CD4-positive, alpha-beta memory T cell (primary cell): Measurements from ENCODE around the gene CAPZB. TPM values are rescaled to one million over a fixed set of nuclear protein-coding genes. Genes with fewer than 3 reads are reported as not detected.

Source experiments
- CTCF ChIA-PET: fragments of 350-600 bp; sonication (Branson Sonifier 250); formaldehyde crosslinking; loops from one replicate; lab custom pipeline; 2021; ENCODE audit warnings: inconsistent platforms; ENCODE audit not compliant: partially characterized antibody; lab: Charles Lee
- POLR2A ChIA-PET: fragments of 350-600 bp; sonication (Branson Sonifier 250); formaldehyde crosslinking; loops from one replicate; lab custom pipeline; 2021; ENCODE audit not compliant: partially characterized antibody; lab: Charles Lee
- DNase-seq, 5 donors: peaks; one replicate each; pipeline versions ENCODE4 v3.0.0 to v3.0.0-alpha.2; 2020 to 2022; ENCODE audit warnings: mixed read lengths in 1 of 5
- H3K27ac ChIP-seq: one replicate; pipeline ENCODE4 v1.7.0; 2013; ENCODE audit warnings: low read depth, low read length
- H3K27me3 ChIP-seq: 2 replicates; pipeline ENCODE4 v1.7.0; 2013; ENCODE audit warnings: mild to moderate bottlenecking, low read length, moderate library complexity; ENCODE audit not compliant: insufficient read depth
- H3K36me3 ChIP-seq: 2 replicates; pipeline ENCODE4 v1.7.0; 2013; ENCODE audit warnings: mild to moderate bottlenecking, low read length, moderate library complexity; ENCODE audit not compliant: insufficient read depth
- H3K4me1 ChIP-seq: 2 replicates; pipeline ENCODE4 v1.7.0; 2013; ENCODE audit warnings: mild to moderate bottlenecking, low read length, moderate library complexity; ENCODE audit not compliant: insufficient read depth
- H3K4me3 ChIP-seq, 2 donors: one replicate each; pipeline ENCODE4 v1.7.0; 2013; ENCODE audit warnings: low read length in 2 of 2, mild to moderate bottlenecking in 1 of 2
- H3K9me3 ChIP-seq, 2 donors: one replicate each; pipeline ENCODE4 v1.7.0; 2013; ENCODE audit warnings: low read length in 2 of 2, control low read depth in 1 of 2; ENCODE audit not compliant: control insufficient read depth in 1 of 2
- H3K27ac Mint-ChIP-seq, 7 donors: one replicate each; pipeline ENCODE4 v1.8.0; 2020 to 2021; ENCODE audit warnings: mixed read lengths in 7 of 7, mild to moderate bottlenecking in 6 of 7, inconsistent platforms in 3 of 7, moderate library complexity in 3 of 7
- H3K27me3 Mint-ChIP-seq, 2 donors: one replicate each; pipeline ENCODE4 v1.8.0; 2020 to 2021; ENCODE audit warnings: mixed read lengths in 2 of 2
- H3K36me3 Mint-ChIP-seq, 2 donors: one replicate each; pipeline ENCODE4 v1.8.0; 2020 to 2021; ENCODE audit warnings: mixed read lengths in 2 of 2, inconsistent platforms in 1 of 2, mild to moderate bottlenecking in 1 of 2
- H3K4me1 Mint-ChIP-seq, 4 donors: one replicate each; pipeline ENCODE4 v1.8.0; 2020 to 2021; ENCODE audit warnings: mixed read lengths in 4 of 4, mild to moderate bottlenecking in 1 of 4
- H3K4me3 Mint-ChIP-seq, 8 donors: one replicate each; pipeline ENCODE4 v1.8.0; 2020 to 2021; ENCODE audit warnings: mixed read lengths in 8 of 8, mild to moderate bottlenecking in 7 of 8, moderate library complexity in 6 of 8, inconsistent platforms in 3 of 8
- H3K9me3 Mint-ChIP-seq, 8 donors: one replicate each; pipeline ENCODE4 v1.8.0; 2020 to 2021; ENCODE audit warnings: mixed read lengths in 8 of 8, mild to moderate bottlenecking in 5 of 8, inconsistent platforms in 3 of 8, moderate library complexity in 1 of 8
- intact Hi-C: fragments of 100-400 bp; cut with micrococcal nuclease; formaldehyde crosslinking; loops from one replicate; pipeline ENCODE4 v1.15.1; 2023
- polyA plus RNA-seq, 2 donors: library from polyadenylated mRNA; unstranded; fragments of 300-500 nt; fragmentation: Illumina TruSeq; gene quantifications; one replicate each; pipeline ENCODE4 v1.2.3, GENCODE V29; 2021
- total RNA-seq, 2 experiments: library from RNA; stranded (reverse); gene quantifications; one replicate each; pipeline ENCODE4 v1.2.3, GENCODE V29; 2021

CAPZB gene
- total and polyA plus RNA-seq, 4 experiments from 2014 or later = 244 to 602 (median 346) TPM

DNA sequence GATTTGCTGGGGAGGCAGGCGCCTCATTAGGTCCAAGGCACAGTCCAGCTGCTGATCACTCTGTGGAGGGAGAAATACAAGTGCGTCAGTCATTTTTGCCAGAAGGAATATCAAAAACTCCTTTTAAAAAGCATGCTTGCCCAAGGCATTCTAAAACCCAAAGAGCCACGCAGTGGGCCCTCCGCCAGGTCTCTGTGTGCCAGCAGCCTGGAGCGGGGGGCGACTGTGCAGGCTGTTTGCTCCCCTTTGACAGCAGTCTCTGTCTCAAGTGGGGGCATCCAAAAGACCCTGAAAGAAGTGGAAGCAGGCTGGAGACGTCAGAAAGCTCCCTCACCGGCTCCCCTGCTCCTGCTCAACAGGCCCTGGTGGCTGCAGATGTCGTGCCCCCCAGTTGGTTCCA, 65.6 kb downstream of the CAPZB start:
- Mint-ChIP-seq H3K4me3 (no peak overlapping the region), H3K36me3 (peaks cover 27 to 49% of the 10 kb centered on the region in 2 donors), H3K27ac (peak overlapping the region in 6 of 7 donors; percentile 4 to 83 (median 59)), H3K4me1 (peaks cover 56 to 94% (median 73%) of the 10 kb centered on the region in 4 donors), H3K9me3 (no peaks in the 10 kb centered on the region), H3K27me3 (no peaks in the 10 kb centered on the region)
- intact Hi-C loops = no loop called here
- no peaks in the 10 kb centered on the region for H3K27me3 ChIP-seq
- H3K4me1 ChIP-seq = peaks cover 78% of the 10 kb centered on the region
- H3K4me3 ChIP-seq = no peak overlapping the region
- H3K27ac ChIP-seq = no peak overlapping the region
- CTCF ChIA-PET = no interaction called here
- no peaks in the 10 kb centered on the region for H3K9me3 ChIP-seq
- H3K36me3 ChIP-seq = peaks cover 45% of the 10 kb centered on the region
- no peak for DNase-seq
- POLR2A ChIA-PET = no interaction called here

GRCh38 chr1:19418503-19418971, 66.8 kb downstream of the CAPZB start:
- H3K36me3 ChIP-seq = peaks cover 50% of the 10 kb centered on the region

DNA sequence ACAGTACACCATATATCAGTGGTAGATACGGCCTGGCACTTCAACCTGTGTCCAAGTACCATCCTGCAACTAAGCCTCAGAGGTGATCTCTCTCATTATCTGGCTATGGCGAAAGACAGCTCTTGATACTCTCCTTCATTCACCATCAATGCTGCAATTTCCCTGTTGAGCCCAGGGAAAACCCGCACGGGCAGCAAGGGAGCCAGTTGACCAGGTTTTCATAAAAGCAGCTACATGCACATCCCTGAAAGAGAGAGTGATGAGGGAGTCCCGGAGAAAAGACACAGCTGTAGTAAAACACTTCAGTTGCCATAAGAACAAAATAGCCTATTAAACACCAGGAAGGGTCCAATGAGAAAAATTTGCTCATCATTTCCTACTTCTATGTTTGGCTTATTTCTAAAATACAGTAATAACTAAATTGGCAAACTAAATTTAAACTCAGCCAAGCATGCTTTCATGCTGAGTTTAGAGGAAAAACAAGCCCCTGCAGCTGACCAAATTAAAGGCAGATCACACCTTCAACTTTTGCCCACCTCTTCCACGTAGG, 68.3 kb downstream of the CAPZB start:
- ChIA-PET CTCF (interaction anchor here (0.6 kb wide), 1 partner anchor 211 kb away, joined by 3 read pairs; no protein-coding TSS in a partner anchor), POLR2A (interaction anchor here (0.7 to 1.1 kb wide), 3 partner anchors 19 to 71 kb away, joined by 3 read pairs; no protein-coding TSS in a partner anchor)
- Histone ChIP-seq H3K27ac (no peak overlapping the region), H3K36me3 (peaks cover 50% of the 10 kb centered on the region), H3K27me3 (no peaks in the 10 kb centered on the region), H3K4me3 (no peak overlapping the region), H3K9me3 (no peaks in the 10 kb centered on the region), H3K4me1 (peaks cover 72% of the 10 kb centered on the region)
- H3K4me1 Mint-ChIP-seq = peaks cover 49 to 87% (median 69%) of the 10 kb centered on the region in 4 donors
- no peak for DNase-seq
- no peaks in the 10 kb centered on the region for H3K9me3 Mint-ChIP-seq
- H3K4me3 Mint-ChIP-seq = peak overlapping the region in 1 of 8 donors; percentile 31
- H3K27me3 Mint-ChIP-seq = no peaks in the 10 kb centered on the region
- H3K27ac Mint-ChIP-seq = peak overlapping the region in 6 of 7 donors; percentile 12 to 80 (median 56)
- H3K36me3 Mint-ChIP-seq = peaks cover 31 to 57% of the 10 kb centered on the region in 2 donors
- intact Hi-C loops = no loop called here

More at GRCh38 chr1:19418503-19418971, 66.8 kb downstream of the CAPZB start:
- H3K4me1 ChIP-seq = peaks cover 76% of the 10 kb centered on the region
- H3K27me3 Mint-ChIP-seq = no peaks in the 10 kb centered on the region
- peaks cover 31 to 55% of the 10 kb centered on the region in 2 donors for H3K36me3 Mint-ChIP-seq
- H3K9me3 Mint-ChIP-seq = no peaks in the 10 kb centered on the region
- DNase-seq = no peak
- no peaks in the 10 kb centered on the region for H3K27me3 ChIP-seq
- intact Hi-C loops = no loop called here
- H3K4me3 Mint-ChIP-seq = peak overlapping the region in 1 of 8 donors; percentile 36
- peak overlapping the region in 5 of 7 donors; percentile 6 to 84 (median 27) for H3K27ac Mint-ChIP-seq
- ChIA-PET POLR2A (no interaction called here), CTCF (no interaction called here)
- no peak overlapping the region for H3K4me3 ChIP-seq
- H3K27ac ChIP-seq = no peak overlapping the region
- no peaks in the 10 kb centered on the region for H3K9me3 ChIP-seq
- peaks cover 56 to 94% (median 72%) of the 10 kb centered on the region in 4 donors for H3K4me1 Mint-ChIP-seq

GRCh38 chr1:19416145-19416544, 69.2 kb downstream of the CAPZB start:
- H3K4me3 Mint-ChIP-seq = peak overlapping the region in 1 of 8 donors; percentile 36
- H3K4me1 ChIP-seq = peaks cover 72% of the 10 kb centered on the region
- no peak for DNase-seq
- peak overlapping the region in 6 of 7 donors; percentile 43 to 86 (median 72) for H3K27ac Mint-ChIP-seq
- peaks cover 29 to 63% of the 10 kb centered on the region in 2 donors for H3K36me3 Mint-ChIP-seq
- peaks cover 50% of the 10 kb centered on the region for H3K36me3 ChIP-seq
- no peaks in the 10 kb centered on the region for H3K9me3 Mint-ChIP-seq
- no peaks in the 10 kb centered on the region for H3K27me3 Mint-ChIP-seq
- ChIA-PET CTCF (interaction anchor here (0.6 kb wide), 1 partner anchor 212 kb away, joined by 3 read pairs; no protein-coding TSS in a partner anchor), POLR2A (interaction anchor here (1.1 kb wide), 1 partner anchor 72 kb away, joined by 3 read pairs; no protein-coding TSS in a partner anchor)
- no peaks in the 10 kb centered on the region for H3K9me3 ChIP-seq
- no peak overlapping the region for H3K4me3 ChIP-seq
- peaks cover 49 to 87% (median 68%) of the 10 kb centered on the region in 4 donors for H3K4me1 Mint-ChIP-seq
- H3K27me3 ChIP-seq = no peaks in the 10 kb centered on the region
- intact Hi-C loops = no loop called here
- H3K27ac ChIP-seq = no peak overlapping the region

- intact Hi-C loops = no loop called here
- ChIA-PET POLR2A (no interaction called here), CTCF (interaction anchor here (1.4 to 3.5 kb wide), 3 partner anchors 8 to 168 kb away, joined by 3 to 12 read pairs (median 4); no protein-coding TSS in a partner anchor)
- Mint-ChIP-seq H3K9me3 (no peaks in the 10 kb centered on the region), H3K4me1 (peaks cover 54 to 91% (median 71%) of the 10 kb centered on the region in 4 donors), H3K27me3 (no peaks in the 10 kb centered on the region), H3K27ac (peak overlapping the region; percentile 16 to 76 (median 54)), H3K4me3 (no peak overlapping the region), H3K36me3 (peaks cover 32 to 71% of the 10 kb centered on the region in 2 donors)
- Histone ChIP-seq H3K36me3 (peaks cover 46% of the 10 kb centered on the region), H3K9me3 (no peaks in the 10 kb centered on the region), H3K4me1 (peaks cover 75% of the 10 kb centered on the region), H3K27ac (no peak overlapping the region), H3K4me3 (no peak overlapping the region), H3K27me3 (no peaks in the 10 kb centered on the region)
- DNase-seq = no peak
Measured at GRCh38 chr1:19414515-19415121, 70.7 kb downstream of the CAPZB start.

- Histone ChIP-seq H3K4me1 (peaks cover 72% of the 10 kb centered on the region), H3K27me3 (no peaks in the 10 kb centered on the region), H3K9me3 (no peaks in the 10 kb centered on the region), H3K36me3 (peaks cover 45% of the 10 kb centered on the region), H3K4me3 (no peak overlapping the region), H3K27ac (no peak overlapping the region)
- Mint-ChIP-seq H3K4me3 (no peak overlapping the region), H3K36me3 (peaks cover 28 to 71% of the 10 kb centered on the region in 2 donors), H3K4me1 (peaks cover 56 to 93% (median 74%) of the 10 kb centered on the region in 4 donors), H3K27ac (peak overlapping the region in 6 of 7 donors; percentile 2 to 76 (median 51)), H3K9me3 (no peaks in the 10 kb centered on the region), H3K27me3 (no peaks in the 10 kb centered on the region)
- POLR2A ChIA-PET = no interaction called here
- intact Hi-C loops = no loop called here
- no peak for DNase-seq
- CTCF ChIA-PET = interaction anchor here (1.2 to 3.5 kb wide), 5 partner anchors 8 to 236 kb away, joined by 3 to 12 read pairs (median 4); no protein-coding TSS in a partner anchor
Measured at GRCh38 chr1:19413999-19414398, 71.3 kb downstream of the CAPZB start.

- no peaks in the 10 kb centered on the region for H3K9me3 ChIP-seq
- H3K27me3 Mint-ChIP-seq = no peaks in the 10 kb centered on the region
- CTCF ChIA-PET = interaction anchor here (0.8 to 3.5 kb wide), 8 partner anchors 8 to 249 kb away, joined by 3 to 12 read pairs (median 4); no protein-coding TSS in a partner anchor
- peaks cover 16 to 60% of the 10 kb centered on the region in 2 donors for H3K36me3 Mint-ChIP-seq
- no peak overlapping the region for H3K4me3 ChIP-seq
- no peak overlapping the region for H3K27ac ChIP-seq
- H3K36me3 ChIP-seq = peaks cover 36% of the 10 kb centered on the region
- H3K4me1 Mint-ChIP-seq = peaks cover 52 to 94% (median 71%) of the 10 kb centered on the region in 4 donors
- no peak overlapping the region for H3K4me3 Mint-ChIP-seq
- H3K27me3 ChIP-seq = no peaks in the 10 kb centered on the region
- no peaks in the 10 kb centered on the region for H3K9me3 Mint-ChIP-seq
- POLR2A ChIA-PET = no interaction called here
- H3K27ac Mint-ChIP-seq = peak overlapping the region in 5 of 7 donors; percentile 7 to 70 (median 65)
- DNase-seq = no peak
- intact Hi-C loops = no loop called here
- H3K4me1 ChIP-seq = peaks cover 73% of the 10 kb centered on the region
Measured at GRCh38 chr1:19412654-19413053, 72.7 kb downstream of the CAPZB start.
